Stimulated activated CD4-positive, alpha-beta T cell treated with anti-CD3 and anti-CD28 coated beads, Interleukin-2, amount 100 ng/mL, for 24 hours (primary cell): Measurements from ENCODE around the gene MXRA5.
"Not testable (repeated sequence)": the region's sequence is repeated elsewhere in the genome, so short reads cannot be mapped to it uniquely, and the experiment has no call there.

Experiments
- DNase-seq, 2 donors: peaks; one replicate each; pipeline ENCODE4 v3.0.0-alpha.2; 2020

Gene MXRA5

GRCh38 chrX:3340016-3340415 is 6.4 kb downstream of the MXRA5 start:
- DNase-seq = no peak

DNA sequence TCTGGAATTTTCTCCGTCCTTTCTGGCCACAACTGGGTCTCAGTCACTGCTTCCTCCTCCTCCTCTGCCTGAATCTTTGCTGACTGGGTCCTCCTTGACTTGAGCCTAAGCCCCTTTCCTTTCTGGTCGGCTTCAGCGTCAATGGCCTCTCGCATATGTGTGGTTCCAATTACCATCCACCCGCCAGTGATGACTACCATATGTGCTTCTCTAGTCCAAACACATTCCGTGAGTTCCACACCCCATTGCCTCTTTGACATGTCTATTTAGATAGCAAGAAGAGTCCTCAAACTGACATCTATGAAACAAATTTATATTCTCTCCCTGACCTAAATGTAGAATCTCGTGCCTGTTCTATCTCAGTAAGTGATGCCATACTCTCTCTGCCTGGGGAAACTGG is 19.8 kb downstream of the MXRA5 start:
- no peak for DNase-seq

DNA sequence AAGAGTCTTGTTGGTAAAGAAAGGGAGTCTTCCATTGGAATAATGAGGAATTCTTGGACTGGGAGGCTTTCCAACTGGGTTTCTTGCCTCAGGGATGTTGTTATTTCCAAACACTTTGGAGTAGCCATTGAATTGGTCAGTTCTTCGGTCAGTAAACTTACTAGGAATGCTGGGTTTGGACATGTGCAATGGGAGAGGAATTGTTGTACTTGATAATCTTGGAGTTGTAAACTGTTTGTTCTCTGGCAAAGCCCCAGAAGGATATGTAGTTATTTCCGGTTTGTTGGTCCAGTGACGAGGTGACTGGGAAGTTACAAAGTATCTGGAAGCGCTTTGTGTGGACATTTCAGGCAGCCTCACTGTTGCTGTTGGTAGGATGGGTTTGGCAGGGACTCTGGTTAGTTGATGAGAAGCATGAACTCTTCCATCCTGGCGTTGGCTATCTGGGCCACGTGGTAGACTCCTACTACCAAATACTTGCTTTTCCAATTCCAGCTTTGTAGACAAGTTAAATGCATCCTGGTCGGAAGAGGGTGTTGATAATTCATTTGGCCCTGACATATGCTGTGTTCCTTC is 25.9 kb downstream of the MXRA5 start:
- DNase-seq = no peak

DNA sequence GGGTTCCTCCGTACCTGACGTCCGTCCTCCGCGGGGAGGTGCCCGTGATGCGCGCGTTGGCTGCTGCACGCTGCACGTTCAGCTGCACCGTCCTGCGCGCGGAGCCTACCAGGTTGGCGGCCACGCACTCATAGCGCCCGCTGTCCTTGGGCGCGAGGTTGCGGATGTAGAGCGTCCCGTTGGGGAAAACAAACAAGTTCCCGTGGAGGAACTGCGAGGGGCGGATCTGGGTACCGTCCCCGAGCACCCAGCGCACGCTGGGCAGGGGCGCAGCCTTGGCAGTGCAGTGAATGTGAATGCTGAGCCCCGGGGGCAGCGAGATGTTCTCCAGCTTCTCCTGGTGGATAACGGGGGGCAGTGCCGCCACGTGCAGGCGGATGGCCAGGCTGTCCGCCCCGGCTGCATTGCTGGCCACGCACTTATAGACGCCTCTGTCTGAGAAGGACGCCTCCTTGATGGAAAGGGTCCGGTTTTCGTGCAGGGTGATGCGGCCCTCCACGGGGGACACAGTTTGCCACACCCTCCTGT is 29.2 kb downstream of the MXRA5 start:
- no peak for DNase-seq

GRCh38 chrX:3312109-3312508 is 34.3 kb downstream of the MXRA5 start:
- no peak for DNase-seq

- DNase-seq = no peak
Observed at GRCh38 chrX:3307881-3308280, 38.6 kb downstream of the MXRA5 start.

GRCh38 chrX:3299636-3300035 is 46.8 kb downstream of the MXRA5 start:
- DNase-seq = no peak

GRCh38 chrX:3295731-3296130 is 50.7 kb downstream of the MXRA5 start:
- no peak for DNase-seq

- DNase-seq = no peak
Observed at GRCh38 chrX:3293251-3293650, 53.2 kb downstream of the MXRA5 start.

GRCh38 chrX:3290561-3290960 is 55.9 kb downstream of the MXRA5 start:
- no peak for DNase-seq

DNA sequence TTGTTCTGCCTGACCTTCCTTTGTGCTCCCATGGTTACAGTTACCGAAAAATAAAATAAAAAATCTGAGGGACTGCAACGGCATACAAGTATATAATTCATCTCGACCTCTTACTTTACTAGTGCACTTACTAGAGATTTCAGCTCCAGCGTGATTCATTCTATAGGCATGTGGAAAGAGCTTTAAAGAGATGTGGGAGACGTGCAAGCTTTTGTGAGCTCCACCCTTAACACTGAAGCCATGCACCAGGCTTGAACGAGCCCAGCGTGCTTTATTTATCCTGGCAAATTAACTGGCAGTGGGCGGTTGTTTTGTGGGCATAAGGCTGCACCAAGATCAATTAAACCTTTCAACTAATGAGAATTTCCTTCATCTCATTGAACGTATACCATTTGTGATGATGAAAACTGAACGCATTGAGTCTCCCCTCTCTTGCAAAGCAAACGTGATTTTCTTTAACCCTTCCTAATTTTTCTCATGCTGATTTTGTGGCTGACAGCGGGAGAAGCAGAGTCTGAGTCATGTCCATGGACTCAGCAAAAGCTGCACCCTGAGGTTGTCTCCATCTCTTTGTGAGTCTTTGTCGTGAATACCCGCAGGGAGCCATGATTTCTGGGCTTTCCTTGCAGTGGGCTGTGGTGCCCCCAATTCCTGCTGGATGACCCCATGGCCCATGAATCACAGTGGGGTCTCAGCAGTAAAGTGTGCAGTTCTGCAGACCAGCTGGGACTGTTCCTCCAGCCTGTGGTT is 60.1 kb downstream of the MXRA5 start:
- no peak for DNase-seq

DNA sequence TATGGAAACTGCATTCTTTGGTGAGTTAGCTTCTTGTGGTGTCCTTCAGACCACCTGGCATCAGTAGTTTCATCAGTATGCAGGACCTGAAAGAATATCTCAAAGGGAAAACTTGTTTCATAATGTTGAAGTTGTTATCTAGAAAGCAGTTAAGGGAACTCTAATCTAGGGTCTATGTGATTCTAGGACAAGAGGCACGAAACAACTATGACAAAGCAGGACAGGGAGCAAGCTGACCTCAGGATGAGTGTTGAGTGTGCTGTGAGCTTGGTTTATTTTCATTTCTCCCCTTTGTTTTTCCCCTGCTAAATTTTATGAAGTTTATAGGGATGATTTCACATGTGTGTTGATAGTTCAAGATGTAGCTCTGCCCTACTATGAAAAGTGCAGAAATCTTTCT is 65.7 kb downstream of the MXRA5 start:
- no peak for DNase-seq

DNA sequence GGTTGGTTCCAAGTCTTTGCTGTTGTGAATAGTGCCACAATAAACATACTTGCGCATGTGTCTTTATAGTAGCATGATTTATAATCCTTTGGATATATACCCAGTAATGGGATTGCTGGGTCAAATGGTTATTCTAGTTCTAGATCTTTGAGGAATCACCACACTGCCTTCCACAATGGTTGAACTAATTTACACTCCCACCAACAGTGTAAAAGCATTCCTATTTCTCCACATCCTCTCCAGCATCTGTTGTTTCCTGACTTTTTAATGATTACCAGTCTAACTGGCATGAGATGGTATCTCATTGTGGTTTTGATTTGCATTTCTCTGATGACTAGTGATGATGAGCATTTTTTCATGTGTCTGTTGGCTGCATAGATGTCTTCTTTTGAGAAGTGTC is 72.8 kb downstream of the MXRA5 start:
- DNase-seq = not testable (repeated sequence)

DNA sequence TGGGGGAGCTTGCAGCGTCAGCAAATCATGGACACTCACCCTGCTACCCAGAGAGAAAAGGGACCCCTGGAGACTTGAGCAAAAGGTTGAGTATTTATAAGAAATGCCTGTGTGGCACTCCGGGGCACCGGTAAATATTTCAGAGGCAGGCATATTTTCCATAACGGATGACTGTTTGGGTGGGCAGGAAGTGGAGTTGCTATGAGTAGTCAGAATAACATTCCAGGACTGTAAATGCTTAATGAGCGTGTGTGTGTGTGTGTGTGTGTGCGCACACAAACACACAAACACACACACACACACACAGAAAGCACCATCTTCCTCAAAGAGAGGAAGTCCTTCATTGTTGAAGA is 74.6 kb downstream of the MXRA5 start:
- no peak for DNase-seq

GRCh38 chrX:3271183-3271833 is 75.1 kb downstream of the MXRA5 start:
- DNase-seq = no peak

- DNase-seq = no peak
Observed at GRCh38 chrX:3268829-3269228, 77.6 kb downstream of the MXRA5 start.

DNA sequence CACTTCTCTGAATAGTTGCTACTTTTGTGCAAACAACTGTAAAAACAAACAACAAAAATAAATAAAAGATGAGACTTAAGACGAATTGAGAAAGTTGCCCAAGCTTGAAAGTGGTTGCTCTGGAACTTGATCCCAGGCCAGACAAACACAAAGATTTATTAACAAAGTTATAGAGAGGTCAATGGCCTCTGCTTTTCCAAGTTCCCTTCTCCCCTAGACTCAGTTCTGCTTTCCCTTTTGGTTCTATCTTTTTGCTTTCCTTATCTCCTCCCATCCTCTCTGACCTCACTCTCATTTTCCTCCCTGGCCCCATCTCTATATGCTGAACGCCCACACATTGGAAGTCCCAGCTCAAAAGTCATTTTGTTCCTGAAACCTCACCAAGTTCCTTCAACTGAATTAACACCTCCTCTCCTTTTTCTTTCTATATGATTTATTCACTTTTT is 82.7 kb downstream of the MXRA5 start:
- no peak for DNase-seq

DNA sequence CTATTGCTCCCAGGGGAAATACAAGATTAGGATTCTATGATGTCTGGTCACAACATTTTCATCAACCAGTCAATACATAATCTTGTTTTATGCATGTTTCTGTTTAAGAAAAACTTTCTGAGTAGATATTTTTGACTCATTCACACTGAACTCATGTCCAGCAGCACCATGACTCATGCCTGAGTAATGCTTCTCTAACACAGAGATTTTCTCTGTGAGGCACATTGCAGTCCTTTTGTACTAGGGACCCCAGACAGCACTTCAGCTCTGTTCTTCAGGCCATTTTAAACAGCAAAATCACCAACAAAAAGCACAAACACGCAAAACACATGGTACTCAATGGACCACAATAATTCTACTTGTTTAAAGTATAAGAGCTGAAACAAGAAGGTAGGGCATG is 83.6 kb downstream of the MXRA5 start:
- no peak for DNase-seq
